HG03064 (cell line): ENCODE data around the gene CIART.

Experiments used
- ATAC-seq: cut with Tn5 transposase; IDR thresholded peaks from one replicate; pipeline ENCODE4 v1.9.1; 2021; ENCODE audit warnings: low read depth; ENCODE audit not compliant: unreplicated experiment

CIART gene

DNA sequence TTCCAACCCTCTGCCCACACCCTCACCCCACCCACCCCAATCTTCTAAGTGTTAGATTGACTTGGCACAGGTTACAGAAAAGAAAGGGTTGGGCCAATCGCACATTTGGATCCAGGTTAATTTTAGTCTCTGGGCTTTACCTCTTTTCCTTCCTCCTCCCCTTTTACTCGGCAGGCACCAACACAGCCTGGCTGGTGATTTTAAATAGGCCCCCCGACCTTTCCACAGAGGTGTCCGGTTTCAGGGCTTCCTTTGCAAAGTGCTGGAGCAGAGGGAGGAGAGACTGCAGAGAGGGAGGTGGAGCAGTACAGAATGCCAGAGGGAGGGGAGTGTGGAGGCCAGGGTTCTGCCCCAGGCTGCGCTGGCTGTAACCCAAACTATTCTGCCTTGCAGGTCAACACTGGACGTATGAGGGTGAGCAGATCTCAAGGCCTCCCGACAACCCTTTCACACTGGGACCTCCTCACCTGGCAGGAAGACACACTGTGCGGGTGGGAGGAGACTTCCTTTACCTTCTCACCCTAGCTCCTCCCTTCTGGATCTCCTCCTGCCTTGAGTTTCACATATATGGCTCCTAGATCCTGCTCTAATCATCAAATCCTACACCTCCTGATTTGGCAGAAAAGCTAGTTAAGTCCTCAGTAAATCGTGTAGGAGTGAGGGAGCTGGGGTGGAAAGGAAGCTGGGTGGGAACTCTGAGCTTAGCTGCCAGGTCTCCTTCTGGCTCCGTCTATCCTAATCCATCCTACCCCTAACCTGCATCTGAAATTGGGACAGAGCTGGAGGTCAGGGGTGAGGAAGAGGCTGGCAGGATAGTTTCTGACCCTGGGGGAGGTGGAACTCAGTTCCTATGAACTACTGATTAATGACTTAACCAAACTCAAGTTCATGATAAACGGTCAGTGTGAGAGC is 22.3 kb upstream of the CIART start:
- no peak for ATAC-seq

DNA sequence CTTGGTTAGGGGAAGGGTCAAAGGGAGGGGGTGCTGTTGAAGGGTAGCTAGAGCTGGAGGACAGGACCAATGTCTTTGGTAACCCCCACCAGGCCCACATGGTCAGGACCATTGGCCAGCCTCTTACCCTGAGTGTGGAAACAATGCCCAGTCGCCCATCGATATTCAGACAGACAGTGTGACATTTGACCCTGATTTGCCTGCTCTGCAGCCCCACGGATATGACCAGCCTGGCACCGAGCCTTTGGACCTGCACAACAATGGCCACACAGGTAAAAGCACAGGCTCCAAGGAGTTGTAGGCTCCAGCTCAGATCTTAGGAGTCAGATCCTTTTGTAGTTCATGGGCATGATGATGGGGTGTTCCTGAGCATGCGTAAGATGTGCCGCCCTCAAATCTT is 21.0 kb upstream of the CIART start:
- ATAC-seq = no peak

DNA sequence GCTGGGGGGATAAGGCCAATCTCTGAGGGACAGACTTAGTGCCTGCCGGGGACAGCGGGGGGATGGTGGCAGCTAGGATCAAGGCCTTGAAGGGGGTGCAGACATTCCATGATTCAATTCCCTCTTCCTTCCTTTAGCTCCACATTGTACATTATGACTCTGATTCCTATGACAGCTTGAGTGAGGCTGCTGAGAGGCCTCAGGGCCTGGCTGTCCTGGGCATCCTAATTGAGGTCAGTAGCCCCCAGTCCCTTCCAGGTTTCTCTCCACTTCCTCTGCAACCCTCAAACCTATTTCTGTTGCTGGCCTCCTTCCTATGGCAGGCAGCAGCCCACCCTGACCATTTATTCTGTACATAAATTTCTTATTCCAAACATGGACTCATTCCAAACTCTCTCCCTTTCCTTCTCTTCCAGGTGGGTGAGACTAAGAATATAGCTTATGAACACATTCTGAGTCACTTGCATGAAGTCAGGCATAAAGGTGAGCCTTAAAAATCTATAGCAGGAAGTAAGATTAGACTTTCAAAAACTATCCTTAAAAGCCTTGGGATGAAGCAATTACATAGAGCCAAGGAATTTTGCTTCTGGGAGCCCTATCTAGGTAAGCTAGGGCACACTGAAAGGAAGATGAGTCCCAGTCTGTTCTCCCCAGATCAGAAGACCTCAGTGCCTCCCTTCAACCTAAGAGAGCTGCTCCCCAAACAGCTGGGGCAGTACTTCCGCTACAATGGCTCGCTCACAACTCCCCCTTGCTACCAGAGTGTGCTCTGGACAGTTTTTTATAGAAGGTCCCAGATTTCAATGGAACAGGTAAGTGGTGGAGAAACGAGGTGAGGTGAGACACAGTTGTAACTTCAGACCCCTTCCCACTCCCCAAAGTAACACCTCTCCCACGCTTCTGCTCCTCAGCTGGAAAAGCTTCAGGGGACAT is 19.7 kb upstream of the CIART start:
- ATAC-seq = no peak

GRCh38 chr1:150263549-150263948 is 18.8 kb upstream of the CIART start:
- ATAC-seq = no peak

DNA sequence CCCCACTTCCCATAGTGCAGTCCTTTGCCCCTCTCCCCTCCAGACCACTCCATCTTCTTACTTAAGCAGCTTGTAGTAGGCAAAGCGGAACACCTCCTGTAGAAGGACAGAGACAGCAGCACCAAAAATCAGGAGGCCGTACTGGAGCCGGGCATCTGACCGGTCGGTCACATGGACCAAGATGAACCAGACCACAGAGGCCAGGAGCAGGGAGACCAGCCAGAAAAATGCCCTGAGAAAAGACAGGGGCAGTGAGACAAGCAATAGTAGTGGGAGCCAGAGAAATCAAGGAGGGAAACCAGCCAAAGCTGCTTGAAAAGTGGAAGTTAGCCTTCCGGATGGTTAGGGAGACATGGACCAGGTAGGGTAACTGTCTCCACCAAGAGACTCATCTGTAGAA is 14.5 kb upstream of the CIART start:
- ATAC-seq = no peak

DNA sequence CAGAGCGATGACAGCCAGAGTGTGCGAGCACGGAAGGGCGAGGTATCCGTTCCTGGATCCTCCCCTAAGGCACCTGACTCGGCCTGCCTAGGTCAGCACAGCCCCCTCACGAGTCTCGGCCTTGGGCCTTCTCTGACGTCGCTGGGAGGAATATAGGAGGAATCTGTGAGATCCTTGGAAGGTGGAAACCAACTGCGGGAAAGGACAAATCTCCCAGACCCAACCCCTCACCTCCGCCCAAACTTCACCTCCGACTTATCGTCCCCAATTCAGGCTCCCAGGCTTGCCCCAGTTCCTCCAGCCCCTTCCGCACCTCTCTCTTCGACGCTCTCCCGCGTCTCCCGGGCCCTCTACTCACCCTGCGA is 14.0 kb upstream of the CIART start:
- ATAC-seq = no peak

- peak; percentile 74 for ATAC-seq
Measured at GRCh38 chr1:150268705-150269403, 13.5 kb upstream of the CIART start, which contains the start of gene APH1A. TSS of gene APH1A (minus strand) at chr1:150269016. CDS start at chr1:150268810, 206 bp downstream.

GRCh38 chr1:150269451-150269850 is 12.9 kb upstream of the CIART start:
- ATAC-seq = no peak

- ATAC-seq = no peak
Measured at GRCh38 chr1:150271291-150271959, 10.9 kb upstream of the CIART start.

DNA sequence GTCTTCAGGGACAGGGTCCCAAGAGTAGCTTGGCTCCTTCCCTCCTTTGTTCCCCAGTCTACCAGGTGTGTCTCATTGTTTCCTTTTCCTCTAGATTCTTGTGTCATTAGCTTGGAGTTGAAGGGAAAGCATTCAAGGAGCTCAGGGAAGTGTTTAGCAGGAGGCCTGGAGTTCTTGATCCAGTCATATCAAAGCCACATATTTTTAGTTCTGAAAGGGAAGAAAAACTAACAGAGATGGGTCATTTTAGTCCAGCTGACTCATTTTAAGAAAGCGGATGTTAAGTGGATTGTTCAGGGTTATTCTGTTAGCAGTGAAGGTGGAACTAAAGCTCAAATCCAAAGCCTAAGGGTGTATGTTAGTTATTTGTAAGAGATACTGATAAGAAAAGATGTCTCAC is 9.0 kb upstream of the CIART start:
- ATAC-seq = no peak

DNA sequence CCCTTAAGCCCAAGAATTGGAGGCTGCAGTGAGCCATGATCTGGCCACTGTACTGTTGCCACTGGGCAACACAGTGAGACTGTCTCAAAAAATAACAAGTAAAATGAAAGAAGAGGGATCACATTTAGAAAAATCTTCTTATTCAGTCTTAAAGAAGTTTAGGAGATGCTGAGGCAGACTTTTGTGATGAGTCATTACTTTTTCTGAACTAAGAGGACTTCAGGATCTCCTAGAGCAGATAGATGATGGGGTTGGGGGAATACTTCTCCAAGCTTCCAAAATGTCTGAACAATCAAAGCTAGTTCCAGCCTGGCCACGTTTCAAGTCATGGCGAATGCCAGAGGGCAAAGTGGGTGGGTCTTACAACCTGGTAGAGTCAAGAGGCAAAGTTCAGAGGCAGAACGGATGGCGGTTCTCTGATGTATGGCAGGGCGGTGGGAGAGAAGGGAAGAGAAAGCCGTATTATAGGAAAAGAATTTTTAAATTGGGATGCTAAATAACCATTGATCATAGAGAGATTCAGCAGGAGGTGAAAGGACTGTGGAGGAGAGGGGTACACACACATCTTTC is 2.1 kb upstream of the CIART start:
- no peak for ATAC-seq

DNA sequence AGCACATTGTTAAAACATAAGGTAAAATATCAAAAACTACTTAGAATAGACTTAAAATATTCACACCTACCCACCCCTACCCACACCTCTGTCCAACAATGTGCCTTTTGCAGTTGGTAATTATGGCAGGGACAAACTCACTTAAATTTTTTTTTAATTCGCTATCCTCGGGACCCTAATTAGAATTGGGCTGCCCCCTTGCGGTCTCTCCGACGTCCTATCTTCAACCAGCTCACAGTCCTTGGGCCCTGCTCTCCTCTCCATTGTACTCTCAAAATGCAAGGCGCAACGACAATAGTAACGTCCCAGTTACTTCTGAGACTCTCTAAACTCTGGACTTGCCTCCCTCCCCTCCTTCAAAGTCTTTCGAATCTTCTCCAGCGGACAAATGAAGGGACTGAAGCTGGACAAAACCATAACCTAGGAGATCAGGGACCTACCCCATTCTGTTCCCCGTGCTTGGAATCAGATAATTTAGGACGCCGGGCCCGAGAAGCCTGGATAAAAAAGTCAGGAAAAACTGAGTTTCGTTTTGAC is 1.1 kb upstream of the CIART start:
- no peak for ATAC-seq

DNA sequence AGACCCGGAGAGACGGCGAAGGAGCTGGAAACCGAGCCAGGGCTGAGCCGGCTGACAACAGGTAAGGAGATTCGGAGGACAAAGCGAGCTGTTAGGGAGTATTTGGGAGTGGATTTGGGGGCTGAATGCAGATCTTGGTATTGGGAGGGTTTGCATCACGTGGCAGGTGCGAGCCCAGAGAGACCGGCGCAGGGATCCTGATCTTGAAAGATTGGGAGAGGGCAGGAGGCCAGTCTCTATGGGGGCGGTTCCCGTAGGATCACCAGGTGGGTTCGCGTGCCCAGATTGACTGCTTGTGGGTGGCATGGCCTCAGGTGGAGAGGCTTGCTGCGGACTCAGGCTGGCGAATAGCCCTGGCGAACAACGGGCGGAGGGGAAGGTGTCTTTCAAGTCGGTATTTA is 204 bp downstream of the CIART start:
- ATAC-seq = no peak

DNA sequence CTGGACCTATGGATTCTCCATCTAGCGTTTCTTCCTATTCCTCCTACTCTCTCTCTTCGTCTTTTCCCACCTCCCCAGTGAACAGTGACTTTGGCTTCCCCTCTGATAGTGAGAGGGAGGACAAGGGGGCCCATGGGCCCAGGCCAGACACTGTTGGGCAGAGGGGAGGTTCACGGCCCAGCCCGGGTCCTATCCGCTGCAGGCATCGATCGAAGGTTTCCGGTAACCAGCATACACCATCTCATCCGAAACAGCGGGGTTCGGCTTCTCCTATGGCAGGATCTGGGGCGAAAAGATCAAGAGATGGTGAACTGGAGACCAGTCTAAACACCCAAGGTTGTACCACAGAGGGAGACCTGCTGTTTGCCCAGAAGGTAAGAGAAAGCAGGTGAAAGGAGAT is 906 bp downstream of the CIART start:
- no peak for ATAC-seq

DNA sequence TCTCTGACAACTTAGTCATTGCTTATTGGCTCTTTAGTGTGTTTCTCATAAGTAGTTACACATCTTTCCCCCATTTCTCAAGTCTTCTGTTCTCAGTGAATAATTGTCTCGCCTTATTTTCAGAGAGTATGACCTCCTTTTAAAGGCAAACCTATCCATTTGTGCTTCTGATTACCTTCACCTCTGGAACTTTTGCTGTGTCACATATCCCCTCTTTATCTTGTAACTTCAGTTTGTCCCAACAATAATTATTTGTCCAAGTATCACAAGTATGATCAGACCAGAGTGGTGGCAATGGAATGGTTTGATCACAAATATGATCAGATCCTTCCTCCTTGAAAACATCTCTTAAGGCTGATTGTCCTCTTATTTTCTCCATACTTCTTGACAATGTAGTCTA is 6.0 kb downstream of the CIART start:
- ATAC-seq = no peak

DNA sequence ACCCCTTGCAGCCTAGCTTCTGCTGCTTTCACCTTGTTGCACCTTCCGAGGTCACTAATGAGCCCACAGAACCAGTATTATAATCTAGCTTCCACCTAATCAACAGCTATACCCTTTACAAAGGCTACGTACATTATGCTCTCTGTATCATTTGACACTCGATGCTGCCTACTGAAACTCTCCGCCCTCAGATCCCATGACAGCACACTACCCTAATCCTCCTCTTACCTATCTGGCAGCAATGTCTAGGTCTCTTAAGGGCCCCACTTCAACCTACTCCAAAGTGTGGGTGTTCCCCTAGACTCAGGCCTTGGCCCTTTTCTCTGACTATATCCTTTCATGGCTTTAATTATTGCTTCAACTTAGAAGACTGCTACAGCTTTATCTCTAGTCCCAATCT is 6.5 kb downstream of the CIART start:
- no peak for ATAC-seq

GRCh38 chr1:150293433-150294253 is 11.3 kb downstream of the CIART start, which contains the start of gene MRPS21:
TSS of gene MRPS21 (plus strand) at chr1:150293861. CDS start at chr1:150294367, 506 bp downstream.
- peak; percentile 87 for ATAC-seq

- no peak for ATAC-seq
Measured at GRCh38 chr1:150295476-150295875, 13.1 kb downstream of the CIART start.

DNA sequence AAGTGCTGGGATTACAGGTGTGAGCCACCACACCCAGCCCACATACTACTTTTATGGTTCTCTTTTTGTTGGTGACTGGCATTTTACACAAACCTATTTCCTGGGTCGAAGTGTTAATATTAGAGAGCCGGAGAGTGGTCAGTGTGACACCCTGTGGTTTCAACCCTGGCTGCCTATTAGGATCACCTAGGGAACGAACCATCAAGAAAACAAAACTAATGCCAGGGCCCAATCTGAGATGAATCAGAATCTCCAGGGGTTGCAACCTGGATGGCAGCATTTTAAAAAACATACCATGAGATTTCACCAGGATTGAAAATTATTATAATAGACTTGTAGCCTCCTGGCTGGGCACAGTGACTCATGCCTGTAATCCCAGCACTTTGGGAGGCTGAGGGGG is 17.4 kb downstream of the CIART start:
- ATAC-seq = no peak
